GM12875 (cell line): ENCODE results near the gene ARID1B.

Experiments used
- H3K4me3 ChIP-seq: one replicate; pipeline ENCODE4 v1.5.1; 2011; ENCODE audit warnings: low read depth, low read length, control low read depth
- TF ChIP-seq, protein P1 (sequence below): IDR thresholded peaks from 2 replicates; pipeline ENCODE4 v1.5.1; 2011; ENCODE audit warnings: low read depth, mild to moderate bottlenecking, control low read depth, inconsistent platforms, low read length, moderate library complexity, borderline replicate concordance; ENCODE audit not compliant: insufficient read depth

ARID1B gene

DNA sequence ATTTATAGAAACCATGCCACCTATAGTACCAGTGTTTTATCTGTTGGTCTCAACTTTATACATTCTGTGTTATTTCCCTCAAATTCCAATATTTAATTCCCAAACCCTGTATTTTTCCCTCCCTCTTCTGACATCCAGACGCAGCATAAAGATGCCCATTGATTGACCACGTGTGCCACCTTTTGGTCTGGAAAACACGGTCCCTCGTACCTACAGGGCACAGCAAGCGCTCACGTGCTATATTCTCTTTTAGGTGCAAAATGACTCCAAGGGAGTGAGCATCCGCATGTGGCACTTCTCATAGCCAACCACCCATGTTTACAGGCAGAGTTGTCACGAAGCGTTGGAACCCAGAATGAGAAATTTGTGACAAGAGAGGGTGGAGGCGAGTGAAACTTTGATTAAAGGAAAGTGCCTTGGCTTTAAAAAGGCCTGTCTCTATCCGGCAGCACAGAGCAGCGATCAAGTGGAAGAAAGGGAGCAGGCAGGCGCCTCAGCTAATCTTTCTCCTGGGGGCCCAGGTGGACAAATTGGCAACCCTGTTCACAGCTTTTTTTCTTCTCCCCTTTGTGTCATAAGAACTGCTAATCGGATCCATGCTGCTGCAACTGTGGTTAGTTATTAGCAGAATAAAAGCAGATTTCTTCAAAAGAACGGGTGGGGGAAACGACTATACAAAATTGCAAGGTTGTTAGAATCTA is 320.2 kb downstream of the ARID1B start:
- H3K4me3 ChIP-seq: no peak overlapping the region
- TF ChIP-seq, protein P1, sequence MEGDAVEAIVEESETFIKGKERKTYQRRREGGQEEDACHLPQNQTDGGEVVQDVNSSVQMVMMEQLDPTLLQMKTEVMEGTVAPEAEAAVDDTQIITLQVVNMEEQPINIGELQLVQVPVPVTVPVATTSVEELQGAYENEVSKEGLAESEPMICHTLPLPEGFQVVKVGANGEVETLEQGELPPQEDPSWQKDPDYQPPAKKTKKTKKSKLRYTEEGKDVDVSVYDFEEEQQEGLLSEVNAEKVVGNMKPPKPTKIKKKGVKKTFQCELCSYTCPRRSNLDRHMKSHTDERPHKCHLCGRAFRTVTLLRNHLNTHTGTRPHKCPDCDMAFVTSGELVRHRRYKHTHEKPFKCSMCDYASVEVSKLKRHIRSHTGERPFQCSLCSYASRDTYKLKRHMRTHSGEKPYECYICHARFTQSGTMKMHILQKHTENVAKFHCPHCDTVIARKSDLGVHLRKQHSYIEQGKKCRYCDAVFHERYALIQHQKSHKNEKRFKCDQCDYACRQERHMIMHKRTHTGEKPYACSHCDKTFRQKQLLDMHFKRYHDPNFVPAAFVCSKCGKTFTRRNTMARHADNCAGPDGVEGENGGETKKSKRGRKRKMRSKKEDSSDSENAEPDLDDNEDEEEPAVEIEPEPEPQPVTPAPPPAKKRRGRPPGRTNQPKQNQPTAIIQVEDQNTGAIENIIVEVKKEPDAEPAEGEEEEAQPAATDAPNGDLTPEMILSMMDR: no peak

DNA sequence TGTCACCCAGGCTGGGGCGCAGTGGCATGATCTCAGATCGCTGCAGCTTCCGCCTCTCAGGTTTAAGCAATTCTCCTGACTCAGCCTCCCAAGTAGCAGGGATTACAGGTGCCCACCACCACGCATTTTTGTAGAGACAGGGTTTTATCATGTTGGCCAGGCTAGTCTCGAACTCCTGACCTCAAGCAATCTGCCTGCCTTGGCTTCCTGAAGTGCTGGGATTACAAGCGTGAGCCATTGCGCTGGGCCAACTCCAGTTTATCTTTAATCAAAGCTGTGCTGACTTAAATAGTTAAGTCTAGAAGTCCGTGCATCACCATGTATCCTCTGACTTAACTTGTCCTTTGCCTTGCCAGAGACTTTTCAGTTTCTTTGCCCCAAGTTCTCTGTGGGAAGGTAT is 321.8 kb downstream of the ARID1B start:
- TF ChIP-seq, protein P1: no peak
- H3K4me3 ChIP-seq: no peak overlapping the region

DNA sequence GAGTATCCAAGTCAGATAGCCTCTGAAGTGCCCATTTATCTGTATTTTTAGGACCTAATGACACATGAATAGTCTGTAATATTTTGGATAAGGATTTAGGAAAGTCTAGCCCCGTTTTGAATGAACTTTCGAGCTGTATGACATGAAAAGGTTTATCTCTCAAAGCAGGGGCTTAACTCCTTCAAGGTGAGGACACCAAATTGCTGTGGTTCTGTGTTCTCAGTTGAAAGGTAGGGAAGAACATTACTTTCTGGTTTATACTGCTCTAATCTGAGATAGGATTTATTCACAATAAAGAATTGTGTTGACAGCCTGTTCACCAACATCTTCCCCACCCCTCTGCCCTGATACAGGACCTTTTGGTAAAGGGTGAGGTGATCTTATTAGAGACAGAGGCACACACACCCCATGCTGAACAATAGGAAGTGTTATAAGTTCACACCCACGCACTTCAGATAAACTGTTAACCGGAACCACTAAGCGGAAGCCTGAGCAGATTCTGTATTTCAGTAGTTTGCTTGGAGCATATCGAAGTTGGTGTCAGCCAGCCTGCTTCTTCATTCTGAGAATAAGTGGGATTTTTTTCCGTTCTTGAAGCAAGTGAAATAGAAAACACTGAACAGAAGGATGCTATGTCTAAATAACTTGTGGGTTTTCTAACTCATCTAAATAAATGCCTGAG is 322.9 kb downstream of the ARID1B start:
- H3K4me3 ChIP-seq: no peak overlapping the region
- TF ChIP-seq, protein P1: no peak

DNA sequence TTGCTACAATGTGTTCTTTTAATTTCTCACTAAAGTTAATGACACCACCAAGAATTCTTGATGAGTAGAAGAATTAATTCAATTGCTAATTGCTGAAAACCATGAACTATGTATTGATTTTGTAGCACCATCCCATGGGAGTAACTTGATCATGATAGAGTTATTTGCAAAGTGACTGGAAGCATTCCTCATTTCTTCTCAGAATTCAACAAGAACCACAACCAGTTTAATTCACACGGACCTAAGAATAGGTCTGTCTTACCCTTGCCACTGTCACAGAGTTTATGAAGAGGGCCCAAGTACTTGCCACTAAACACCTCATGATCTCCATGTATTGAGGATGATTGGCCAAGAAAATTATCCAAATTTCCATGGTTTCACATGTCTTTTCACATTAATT is 324.0 kb downstream of the ARID1B start:
- H3K4me3 ChIP-seq: no peak overlapping the region
- TF ChIP-seq, protein P1: no peak

- no peak overlapping the region for H3K4me3 ChIP-seq
- TF ChIP-seq, protein P1: no peak
Measured at GRCh38 chr6:157104803-157105202, 327.6 kb downstream of the ARID1B start.

GRCh38 chr6:157106487-157106886 is 329.3 kb downstream of the ARID1B start:
- H3K4me3 ChIP-seq: no peak overlapping the region
- TF ChIP-seq, protein P1: no peak

GRCh38 chr6:157107571-157107914 is 330.4 kb downstream of the ARID1B start:
- H3K4me3 ChIP-seq: no peak overlapping the region
- TF ChIP-seq, protein P1: no peak
